Urothelium cell line (cell line): Measurements from ENCODE around the gene F13A1.

Experiments
- DNase-seq: peaks from one replicate; pipeline ENCODE4 v3.0.0; 2011; ENCODE audit warnings: low spot score, mixed read lengths
- FAIRE-seq: peaks from 2 replicates; lab custom pipeline; 2011; peaks lifted over from hg19 to GRCh38; lab: Jason Lieb, UNC

F13A1 gene

GRCh38 chr6:6201200-6201599, 119.3 kb downstream of the F13A1 start:
- no peak for FAIRE-seq
- DNase-seq: no peak

DNA sequence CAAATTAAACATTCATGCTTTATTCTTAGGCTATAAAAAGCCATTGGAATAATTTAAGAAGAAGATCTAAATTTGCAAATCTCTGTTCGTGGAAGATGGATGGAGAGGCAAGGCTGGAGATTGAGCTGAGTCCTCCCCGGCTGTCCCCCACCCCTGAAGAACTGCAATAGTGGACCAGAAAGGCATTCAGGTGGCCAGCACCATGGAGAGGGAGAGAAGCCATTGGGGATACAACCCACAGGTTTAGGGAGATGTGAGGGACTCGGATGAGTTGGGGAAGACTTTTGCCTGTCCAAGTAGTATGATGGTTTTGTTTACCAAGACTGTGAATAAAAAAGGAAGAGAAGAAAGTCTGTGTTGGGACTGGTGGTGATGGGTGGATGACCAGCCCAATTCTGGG, 120.8 kb downstream of the F13A1 start:
- FAIRE-seq (no peak), DNase-seq (no peak)

- FAIRE-seq (no peak), DNase-seq (no peak)
Measured at GRCh38 chr6:6196762-6197161, 123.7 kb downstream of the F13A1 start.

DNA sequence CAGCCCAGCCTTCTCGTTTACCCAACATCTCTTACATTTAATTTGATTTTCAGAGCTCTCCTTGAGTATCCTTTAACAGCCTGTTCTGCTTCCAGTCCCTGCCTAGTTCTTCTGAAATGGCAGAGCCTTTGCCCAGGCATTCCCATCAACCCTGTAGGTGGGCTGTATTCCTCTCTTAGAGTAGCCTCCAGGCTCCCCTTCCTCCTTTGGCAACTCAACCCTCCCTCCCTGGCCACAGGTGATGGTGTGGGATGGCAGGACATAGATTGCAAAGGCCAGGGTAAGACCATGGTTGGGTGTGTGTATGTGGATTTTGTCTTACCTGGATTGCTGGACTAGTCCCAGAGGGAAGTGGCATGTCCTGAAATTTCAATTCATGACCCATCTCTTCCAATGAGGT, 125.4 kb downstream of the F13A1 start:
- no peak for DNase-seq
- no peak for FAIRE-seq

DNA sequence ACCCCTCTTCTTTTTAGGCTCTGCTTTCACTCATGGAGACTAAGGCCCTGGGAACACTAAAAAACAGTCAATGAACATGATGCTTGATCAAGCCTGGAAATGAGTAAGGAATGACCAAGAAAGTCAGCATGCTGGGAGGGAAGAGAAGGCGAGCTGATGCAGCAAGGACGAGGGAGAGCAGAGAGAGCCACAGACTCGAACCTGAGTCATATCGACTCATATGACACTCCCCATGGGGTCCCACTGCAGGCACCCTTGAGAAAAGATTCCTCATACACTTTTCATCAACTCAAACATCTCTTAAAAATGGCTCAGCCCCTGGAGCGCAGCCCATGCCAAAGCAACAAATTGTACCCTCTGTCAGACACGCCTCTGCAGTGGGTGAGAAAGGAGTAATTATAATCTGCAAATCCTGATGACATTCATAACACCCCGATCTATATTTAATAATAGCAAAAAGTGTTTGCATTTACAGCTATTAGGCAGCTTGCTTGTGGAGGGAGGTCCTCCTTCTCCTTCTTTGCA, 127.2 kb downstream of the F13A1 start:
- no peak for DNase-seq
- no peak for FAIRE-seq

GRCh38 chr6:6191909-6192308, 128.6 kb downstream of the F13A1 start:
- FAIRE-seq: no peak
- no peak for DNase-seq

DNA sequence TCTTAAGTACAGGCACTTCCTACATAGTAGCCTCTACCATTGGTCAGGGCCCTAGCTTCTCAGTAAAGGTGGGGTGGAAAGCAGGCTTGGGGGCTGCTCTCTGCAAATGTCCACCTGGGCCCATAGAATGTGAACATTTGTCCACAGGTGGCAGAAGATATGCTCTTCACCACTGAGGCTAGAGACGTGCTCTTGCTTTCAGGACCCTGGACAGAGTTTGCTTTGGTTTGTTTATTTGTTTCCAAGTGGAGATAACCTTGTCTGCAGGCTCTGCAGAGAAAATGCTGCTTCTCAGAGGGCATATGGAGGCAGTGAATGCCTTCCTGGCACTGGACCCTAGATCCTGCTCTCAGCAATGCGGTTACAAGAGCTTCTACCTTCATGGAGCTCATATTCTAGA, 129.0 kb downstream of the F13A1 start:
- no peak for FAIRE-seq

GRCh38 chr6:6180684-6181083, 139.8 kb downstream of the F13A1 start:
- FAIRE-seq (no peak), DNase-seq (no peak)

More for the DNA sequence above, 129.0 kb downstream of the F13A1 start:
- DNase-seq: no peak

DNA sequence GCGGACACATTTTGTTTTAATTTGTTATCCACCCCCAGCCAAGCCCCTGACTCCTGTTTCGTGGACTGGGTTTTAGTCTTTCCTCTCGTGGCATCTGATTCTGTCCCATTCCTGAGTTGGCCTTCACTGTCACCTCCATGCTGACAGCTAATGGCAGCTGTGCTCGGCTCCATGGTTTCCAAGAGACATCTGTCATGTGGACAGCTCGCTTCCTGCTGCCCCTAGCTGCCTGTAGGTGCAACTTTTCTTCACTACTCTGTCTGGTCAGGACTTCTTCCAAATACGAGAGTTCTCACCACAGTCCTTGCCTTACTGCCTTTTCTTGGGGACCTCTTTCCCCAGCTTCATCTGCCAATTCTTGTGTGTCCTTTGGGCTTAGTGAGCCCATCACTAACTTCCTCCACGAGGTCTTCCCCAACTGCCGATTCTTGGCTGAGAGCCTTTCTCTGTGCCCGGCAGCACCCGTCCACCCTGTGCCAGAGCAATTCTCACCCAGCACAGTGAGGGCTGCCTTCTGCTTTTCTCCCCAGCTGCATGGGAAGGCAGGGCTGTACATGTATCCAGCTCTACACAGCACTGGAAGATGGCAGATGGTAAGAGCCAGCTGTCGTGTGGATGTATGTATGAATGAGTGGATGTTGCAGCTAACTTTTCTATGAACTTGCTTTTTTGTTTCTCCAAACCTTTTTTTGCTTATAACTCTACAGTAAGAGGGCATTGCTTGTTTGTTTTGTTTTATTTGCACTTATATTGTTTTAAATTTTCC, 140.4 kb downstream of the F13A1 start:
- DNase-seq (no peak), FAIRE-seq (no peak)

- no peak for DNase-seq
- FAIRE-seq: no peak
Measured at GRCh38 chr6:6178795-6179194, 141.7 kb downstream of the F13A1 start.

- FAIRE-seq: no peak
- DNase-seq: no peak
Measured at GRCh38 chr6:6177754-6178153, 142.7 kb downstream of the F13A1 start.

- DNase-seq (no peak), FAIRE-seq (no peak)
Measured at GRCh38 chr6:6176586-6177228, 143.8 kb downstream of the F13A1 start.

DNA sequence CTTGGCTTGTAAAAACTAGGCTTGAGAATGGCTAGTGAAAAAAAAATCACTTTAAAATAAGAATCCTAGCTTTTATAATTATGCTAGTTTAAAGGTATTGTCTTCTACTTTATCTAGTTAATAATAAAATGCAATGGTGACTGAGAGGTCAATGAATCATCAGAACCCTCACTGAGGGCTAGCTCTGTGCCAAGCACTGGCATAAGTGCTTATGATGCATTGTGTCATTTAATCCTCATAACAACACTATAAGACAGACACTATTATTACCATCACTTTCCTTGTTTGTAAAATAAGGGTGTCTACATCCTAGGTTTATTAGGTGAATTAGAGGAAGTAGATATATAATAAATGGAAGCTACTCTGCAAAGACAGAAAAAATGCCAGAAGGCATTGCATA, 144.3 kb downstream of the F13A1 start:
- DNase-seq: no peak
- FAIRE-seq: no peak

DNA sequence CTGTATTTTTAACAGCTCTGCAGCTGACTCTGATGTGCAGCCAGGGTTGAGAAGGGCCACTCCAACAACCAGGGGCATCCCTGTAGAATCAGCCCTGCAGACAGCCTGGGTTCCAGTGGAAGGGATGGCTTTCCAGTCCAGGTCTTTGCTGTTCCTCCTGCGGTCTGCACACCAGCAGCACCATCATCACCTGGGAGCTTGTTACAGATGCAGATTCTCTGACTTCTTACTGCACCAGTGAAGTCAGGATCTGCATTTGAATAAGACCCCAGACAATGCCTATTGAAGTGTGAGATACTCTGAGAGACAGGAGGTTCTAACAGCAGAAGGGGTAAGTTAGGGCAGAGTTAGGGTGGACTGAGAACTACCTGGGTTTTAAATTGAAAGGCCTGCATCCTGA, 151.3 kb downstream of the F13A1 start:
- DNase-seq (no peak), FAIRE-seq (no peak)

GRCh38 chr6:6166064-6166463, 154.4 kb downstream of the F13A1 start:
- FAIRE-seq (no peak), DNase-seq (no peak)

DNA sequence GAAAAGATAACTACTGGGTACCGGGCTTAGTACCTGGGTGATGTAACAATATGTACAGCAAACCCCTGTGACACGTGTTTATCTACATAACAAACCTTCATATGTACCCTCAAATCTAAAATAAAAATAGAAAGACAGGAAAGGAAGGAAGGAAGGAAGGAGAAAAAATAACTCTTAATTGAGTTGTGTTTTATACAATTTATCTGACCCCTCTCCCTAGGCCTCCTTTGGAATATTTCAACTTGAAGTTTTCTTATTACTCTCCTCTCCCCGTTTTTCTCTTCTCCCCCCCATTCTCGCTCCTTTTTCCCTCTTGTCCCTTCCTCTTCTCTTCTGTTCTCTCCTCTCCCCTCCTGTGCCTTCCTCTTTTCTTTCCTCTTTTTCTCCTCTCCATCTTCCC, 156.1 kb downstream of the F13A1 start:
- DNase-seq (no peak), FAIRE-seq (no peak)

- FAIRE-seq (no peak), DNase-seq (no peak)
Measured at GRCh38 chr6:6154335-6154734, 166.1 kb downstream of the F13A1 start.

DNA sequence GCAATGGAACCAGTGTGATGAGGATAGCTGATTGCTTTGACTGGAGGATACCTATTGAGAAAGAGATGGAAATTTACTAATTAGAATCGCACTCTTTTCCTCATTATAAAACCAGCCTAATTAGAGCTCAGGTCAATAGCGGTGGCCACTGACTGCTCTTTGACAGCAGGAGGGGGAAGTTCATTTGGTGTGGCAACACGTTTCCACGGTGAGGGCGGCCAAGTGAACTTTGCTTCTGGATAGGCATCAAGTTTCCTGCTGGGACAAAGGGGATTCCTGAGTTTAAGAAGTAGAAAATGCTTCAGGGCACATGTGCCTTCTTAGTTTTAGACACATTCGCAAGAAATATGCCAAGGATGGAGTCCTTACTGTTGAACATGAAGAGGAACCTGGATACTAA, 168.4 kb downstream of the F13A1 start:
- DNase-seq: no peak
- FAIRE-seq: no peak

- no peak for FAIRE-seq
- DNase-seq: no peak
Measured at GRCh38 chr6:6148192-6148815, 172.2 kb downstream of the F13A1 start.

- FAIRE-seq (no peak), DNase-seq (no peak)
Measured at GRCh38 chr6:6131492-6132109, 188.9 kb downstream of the F13A1 start.

DNA sequence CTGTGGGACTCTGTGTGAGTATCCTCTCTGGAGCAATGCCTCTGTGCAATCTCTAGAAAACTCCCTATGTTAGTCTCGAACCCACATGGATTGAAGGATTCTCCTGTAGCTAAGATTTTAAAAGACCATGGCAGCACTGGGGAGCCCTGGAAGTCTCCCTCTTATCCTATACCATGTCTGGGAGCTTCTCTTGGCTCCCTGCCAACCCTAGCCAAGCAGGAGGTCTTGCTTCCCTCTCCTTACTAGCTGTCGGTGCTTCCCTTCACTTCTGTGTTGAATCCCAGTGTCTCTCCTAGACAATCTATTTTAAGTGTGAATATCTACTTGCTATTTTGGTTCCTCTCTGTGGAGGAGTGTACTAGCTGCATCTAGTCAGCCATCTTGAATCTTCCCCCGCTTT, 195.0 kb downstream of the F13A1 start:
- FAIRE-seq (no peak), DNase-seq (no peak)

DNA sequence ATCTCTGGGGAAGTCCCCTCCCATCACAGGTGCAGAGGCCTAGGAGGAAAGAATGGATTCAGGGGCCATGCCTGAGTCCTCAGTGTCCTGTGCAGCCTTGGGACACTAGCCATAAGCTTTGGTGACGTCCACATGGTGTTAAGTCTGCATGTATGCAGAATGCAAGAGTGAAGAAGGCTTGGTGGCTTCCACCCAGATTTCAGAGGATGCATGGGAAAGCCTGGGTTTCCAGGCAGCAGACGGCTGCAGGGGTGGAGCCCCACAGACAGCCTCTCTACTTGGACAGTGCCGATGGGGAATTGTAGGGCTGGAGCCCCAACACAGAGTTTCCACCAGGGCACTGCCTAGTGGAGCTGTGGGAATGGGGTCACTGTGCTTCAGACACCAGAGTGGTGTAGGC, 196.7 kb downstream of the F13A1 start:
- DNase-seq: no peak
- no peak for FAIRE-seq
